Heart right ventricle (tissue), 16 donors: ENCODE results near the gene CPNE7. TPM values are rescaled to one million over a fixed set of nuclear protein-coding genes. Genes with fewer than 3 reads are reported as not detected.
A peak's percentile ranks its signal among the peaks of the same experiment; 100 is the strongest.

Experiments used
- ATAC-seq, 8 donors: fragments of 200-7000 bp; cut with Tn5 transposase; one replicate each; pipeline ENCODE4 v1.9.1; 2020; ENCODE audit warnings: mild to moderate bottlenecking in 8 of 8, moderate library complexity in 8 of 8, moderate number of reproducible peaks in 1 of 8
- DNase-seq, 2 donors: peaks; one replicate each; pipeline ENCODE4 v3.0.0-alpha.2; 2020
- H3K27ac ChIP-seq, 10 donors: fragments of 200-600 bp; sonication (generic) in 2 of 10; one replicate each; pipeline versions ENCODE4 v1.5.0 to v1.8.0; 2020 to 2022; ENCODE audit warnings: mild to moderate bottlenecking in 3 of 10
- H3K27me3 ChIP-seq, 7 donors: fragments of 200-600 bp; one replicate each; pipeline ENCODE4 v1.8.0; 2021 to 2022; ENCODE audit warnings: mild to moderate bottlenecking in 2 of 7
- H3K36me3 ChIP-seq, 9 donors: fragments of 200-600 bp; sonication (generic) in 1 of 9; one replicate each; pipeline versions ENCODE4 v1.5.0 to v1.8.0; 2020 to 2022; ENCODE audit warnings: mild to moderate bottlenecking in 2 of 9
- H3K4me1 ChIP-seq, 9 donors: fragments of 200-600 bp; sonication (generic) in 1 of 9; one replicate each; pipeline versions ENCODE4 v1.5.0 to v1.8.0; 2020 to 2022; ENCODE audit warnings: mild to moderate bottlenecking in 4 of 9
- H3K4me3 ChIP-seq, 10 donors: fragments of 200-600 bp; sonication (generic) in 2 of 10; one replicate each; pipeline versions ENCODE4 v1.5.0 to v1.8.0; 2020 to 2022; ENCODE audit warnings: mild to moderate bottlenecking in 7 of 10, moderate library complexity in 2 of 10
- H3K9me3 ChIP-seq, 11 donors: fragments of 200-600 bp in 10 of 11; sonication (generic) in 2 of 11; one replicate each; pipeline versions ENCODE4 v1.5.0 to v1.8.0; 2013 to 2022; ENCODE audit warnings: mild to moderate bottlenecking in 2 of 11, control low read depth in 1 of 11, moderate library complexity in 1 of 11
- CTCF ChIP-seq, 9 donors: fragments of 200-600 bp; sonication (generic) in 2 of 9; IDR thresholded peaks; one replicate each; pipeline versions ENCODE4 v1.5.0 to v1.8.0; 2021 to 2022; ENCODE audit warnings: antibody characterized with exemption in 9 of 9, mild to moderate bottlenecking in 5 of 9, moderate library complexity in 1 of 9
- WGBS, 2 donors: extraction: QIAGEN DNeasy Blood & Tissue Kit; methylation state at CpG; one replicate each; pipeline ENCODE4 v1.1.7; 2013; ENCODE audit warnings: inconsistent platforms in 1 of 2; 5-methylcytosine and 5-hydroxymethylcytosine counted together
- intact Hi-C, 10 donors: fragments of 100-400 bp; cut with DNase I; formaldehyde crosslinking; loops; one replicate each; pipeline versions ENCODE4 v1.11.1 to v1.14.2; 2022
- polyA plus RNA-seq, 2 donors: library from polyadenylated mRNA; stranded (reverse); fragments of 200-250 nt; gene quantifications; one replicate each; pipeline ENCODE4 v1.2.3, GENCODE V29; 2013
- total RNA-seq, 10 donors: library from RNA; stranded (reverse); fragmentation: NEBNext Ultra II Directional in 3 of 10; extraction: Animal tissue kit (Norgen Biotek cat#: 25700) in 3 of 10; gene quantifications; one replicate each; pipeline versions ENCODE4 v1.2.1 to v1.2.4, GENCODE V29; 2021 to 2023
- donor health status: Arrhythmogenic right ventricular cardiomyopathy.
- donor health status: ischemic (EF 13 %, LVEDD 7.1; RV severe dilation, severe dysfunction).
- donor health status: healthy with polysubstance abuse.
- donor health status: DM: no; HTN: yes; CAD: no.
- donor health status: DM: no; HTN: no; CAD: no.
- donor health status: ischemic (EF 25% LVEDD 6.9; RV normal size, moderate dysfunction).
- donor health status: ischemic (EF 25% LVEDD 5.7; RV mildly dilated, moderate dysfunction).
- donor health status: healthy.
- donor health status: DM: yes; HTN: yes; CAD: no.
- donor health status: Ischemic cardiomyopathy.
- donor health status: ischemic (EF 35%, LVEDD 5.7; RV mildly dilated, moderate dysfunction).
- donor health status: nonischemic (EF 11% LVEDD 7.7; RV severe dilation, severe dysfunction).
- donor health status: DM: yes; HTN: yes; CAD: no.
- donor health status: PGD.
- donor health status: ischemic (EF 29% LVEDD 5.4; RV normal size, mild dysfunction).
- donor health status: nonischemic (EF 23%, LVEDD 6.1; RV moderate dilation, normal function).

The CPNE7 gene
- total and polyA plus RNA-seq, 12 donors = 0.16 to 0.33 TPM; not detected in 10

GRCh38 chr16:89572485-89573205 is 2.9 kb upstream of the CPNE7 start:
- Histone ChIP-seq H3K4me3 (no peak overlapping the region), H3K36me3 (no peaks in the 10 kb centered on the region), H3K27ac (no peak overlapping the region), H3K9me3 (no peaks in the 10 kb centered on the region), H3K27me3 (peaks cover 39 to 88% (median 71%) of the 10 kb centered on the region in 7 donors), H3K4me1 (peaks cover 11 to 22% (median 17%) of the 10 kb centered on the region in 9 donors)
- WGBS, 2 donors = 79 to 81% methylated on average over 19 of the region's 19 CpGs
- no peak for DNase-seq
- intact Hi-C loops = loop anchor here in 5 of 10 donors (5.0 to 10.0 kb wide), 3 partner anchors 62 to 72 kb away; no protein-coding TSS in a partner anchor
- TF ChIP-seq CTCF (IDR thresholded peaks at IDR 0.05) = no peak
- no peak for ATAC-seq

DNA sequence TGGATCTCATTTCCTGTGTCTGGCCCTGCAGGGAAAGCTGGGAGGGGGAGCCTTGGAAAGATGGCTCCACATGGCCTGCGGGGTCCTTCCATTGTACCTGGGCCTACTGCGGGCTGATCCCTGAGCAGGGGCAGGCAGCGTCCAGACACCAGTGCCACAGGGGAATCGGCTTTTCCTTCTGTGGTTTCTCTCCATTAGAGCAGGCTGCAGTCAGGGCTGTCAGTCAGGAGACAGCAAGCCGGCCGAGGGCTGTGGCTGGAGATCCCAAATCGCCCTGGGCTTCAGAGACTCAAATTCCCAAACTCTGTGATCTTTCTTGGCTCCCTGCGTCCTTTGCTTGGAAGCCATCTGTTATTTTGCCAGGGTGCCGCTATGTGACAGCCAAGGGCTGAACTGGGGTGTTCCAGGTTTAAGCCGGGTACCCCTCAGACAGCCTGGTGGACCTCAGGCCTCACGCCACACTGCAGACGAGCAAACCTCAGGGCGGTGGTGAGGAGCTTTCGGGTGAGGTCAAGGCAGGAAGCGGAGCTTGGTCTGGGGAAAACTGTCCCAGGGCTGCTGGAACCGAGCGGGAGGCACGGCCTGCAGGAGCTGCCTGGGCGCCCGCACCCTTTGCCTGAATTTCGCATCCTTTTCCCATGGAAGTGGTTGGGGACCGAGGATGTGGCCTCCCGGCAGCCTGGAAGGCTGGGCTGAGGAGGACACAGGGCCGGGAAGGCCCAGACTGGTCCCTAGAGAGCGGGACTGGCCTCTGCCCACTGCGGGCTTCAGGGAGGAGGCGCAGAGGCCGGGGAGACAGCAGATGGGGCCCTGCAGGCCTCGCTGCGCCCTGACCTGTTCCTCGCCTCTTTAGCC is 1.5 kb upstream of the CPNE7 start:
- no peaks in the 10 kb centered on the region for H3K9me3 ChIP-seq
- H3K27me3 ChIP-seq = peaks cover 39 to 76% (median 69%) of the 10 kb centered on the region in 7 donors
- H3K4me1 ChIP-seq = peaks cover 11 to 22% (median 17%) of the 10 kb centered on the region in 9 donors
- TF ChIP-seq CTCF (IDR thresholded peaks at IDR 0.05) = no peak
- no peaks in the 10 kb centered on the region for H3K36me3 ChIP-seq
- DNase-seq (no peak), ATAC-seq (peak in 5 of 8 donors; percentile 7 to 29 (median 19))
- peak overlapping the region in 9 of 10 donors; percentile 14 to 46 (median 36) for H3K4me3 ChIP-seq
- H3K27ac ChIP-seq = no peak overlapping the region
- WGBS, 2 donors = 62 to 69% methylated on average over 28 to 31 of the region's 31 CpGs
- intact Hi-C loops = loop anchor here in 6 of 10 donors (2.0 to 10.0 kb wide), 4 partner anchors 61 to 71 kb away; no protein-coding TSS in a partner anchor

DNA sequence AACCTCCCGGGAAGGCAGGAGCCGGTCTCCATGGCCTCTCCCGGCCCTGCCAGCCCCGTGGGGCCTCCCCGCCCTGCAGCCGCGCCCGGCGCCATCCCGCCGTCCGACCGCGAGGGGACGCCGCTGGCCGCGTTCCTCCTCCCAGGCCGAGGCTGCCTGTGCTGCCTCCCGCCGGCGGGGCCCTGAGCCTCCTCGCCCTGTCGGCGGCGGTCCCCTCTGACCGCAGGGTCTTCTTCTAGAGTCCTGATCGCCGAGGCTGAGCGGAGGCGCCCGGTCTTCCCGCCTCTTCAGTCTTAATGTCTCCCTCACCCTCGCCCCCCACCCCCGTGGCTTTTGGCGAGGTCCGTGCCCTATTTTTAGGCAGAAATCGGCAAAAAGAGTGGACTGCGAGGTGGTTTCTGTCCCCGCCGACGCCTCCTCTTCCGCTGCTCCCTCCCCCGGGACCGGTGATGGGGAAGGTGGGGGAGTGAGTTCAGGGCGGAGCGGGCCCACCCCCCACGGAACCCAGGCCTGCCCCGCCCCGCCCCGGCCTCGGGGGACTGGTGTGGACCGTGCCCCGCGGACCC is 794 bp upstream of the CPNE7 start:
- Histone ChIP-seq H3K4me1 (peaks cover 11 to 22% (median 17%) of the 10 kb centered on the region in 9 donors), H3K27me3 (peaks cover 33 to 69% (median 62%) of the 10 kb centered on the region in 7 donors), H3K36me3 (no peaks in the 10 kb centered on the region), H3K9me3 (no peaks in the 10 kb centered on the region), H3K27ac (no peak overlapping the region), H3K4me3 (peak overlapping the region in 9 of 10 donors; percentile 14 to 46 (median 36))
- DNase-seq = peak in 1 of 2 donors; percentile 51
- ATAC-seq = peak; percentile 44 to 71 (median 60)
- WGBS, 2 donors = 2% methylated on average over 45 to 55 of the region's 55 CpGs
- peak; percentile 19 to 80 (median 64) for TF ChIP-seq CTCF (IDR thresholded peaks at IDR 0.05)
- intact Hi-C loops = loop anchor here in 7 of 10 donors (2.0 to 10.0 kb wide), 4 partner anchors 60 to 70 kb away; no protein-coding TSS in a partner anchor
